ENCODE results near the gene KCNQ4. TPM values are rescaled to one million over a fixed set of nuclear protein-coding genes. Genes with fewer than 3 reads are reported as not detected.
A peak's percentile ranks its signal among the peaks of the same experiment; 100 is the strongest.

Gene KCNQ4
- total RNA-seq, 1 donor from 2014 or later, result 1.5 TPM

DNA sequence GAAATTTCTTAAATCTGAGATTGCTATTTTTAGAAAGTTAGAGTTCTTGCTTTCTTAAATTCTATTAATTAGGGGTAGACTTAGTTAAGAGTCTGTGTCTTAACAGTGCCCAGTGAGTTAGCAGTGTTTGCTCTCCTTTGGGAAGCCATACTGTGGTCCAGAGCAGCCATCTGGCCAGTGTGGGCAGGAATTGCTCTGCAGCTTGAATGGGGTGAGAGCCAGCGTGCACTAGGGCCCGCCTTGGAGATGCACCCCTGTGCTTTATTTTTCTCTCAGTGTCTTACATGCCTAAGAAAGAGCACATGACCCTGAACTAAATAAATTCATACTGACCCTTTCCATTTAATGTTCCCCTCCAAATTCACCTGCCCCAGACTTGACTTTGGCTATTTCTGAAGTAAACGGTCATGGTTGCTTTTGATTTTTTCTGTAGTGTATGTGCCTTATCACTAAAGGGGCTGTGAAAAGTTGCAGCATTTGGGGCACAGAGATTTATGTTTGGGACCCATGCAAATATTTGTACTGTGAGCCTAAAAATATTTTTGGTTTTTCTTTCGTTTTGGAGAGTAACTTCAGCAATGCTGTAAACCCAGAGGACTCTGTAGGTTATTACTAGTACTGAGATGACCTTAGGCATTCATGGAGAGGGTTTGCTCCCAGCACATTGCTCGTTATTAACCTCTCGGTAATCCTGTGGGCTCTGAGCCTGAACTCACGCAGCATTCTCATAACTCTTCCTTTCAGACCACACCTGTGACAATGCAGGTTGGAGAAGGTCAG lies 21.3 kb upstream of the KCNQ4 start:
- Mint-ChIP-seq H3K36me3 (ENCODE audit: low read depth) (peaks cover 70% of the 10 kb centered on the region), H3K27me3 (no peaks in the 10 kb centered on the region), H3K4me1 (peaks cover 47% of the 10 kb centered on the region), H3K4me3 (peak overlapping the region; percentile 39), H3K27ac (peak overlapping the region; percentile 37), H3K9me3 (no peaks in the 10 kb centered on the region)
- intact Hi-C loops (cut with micrococcal nuclease), result no loop called here
- DNase-seq, result no peak

DNA sequence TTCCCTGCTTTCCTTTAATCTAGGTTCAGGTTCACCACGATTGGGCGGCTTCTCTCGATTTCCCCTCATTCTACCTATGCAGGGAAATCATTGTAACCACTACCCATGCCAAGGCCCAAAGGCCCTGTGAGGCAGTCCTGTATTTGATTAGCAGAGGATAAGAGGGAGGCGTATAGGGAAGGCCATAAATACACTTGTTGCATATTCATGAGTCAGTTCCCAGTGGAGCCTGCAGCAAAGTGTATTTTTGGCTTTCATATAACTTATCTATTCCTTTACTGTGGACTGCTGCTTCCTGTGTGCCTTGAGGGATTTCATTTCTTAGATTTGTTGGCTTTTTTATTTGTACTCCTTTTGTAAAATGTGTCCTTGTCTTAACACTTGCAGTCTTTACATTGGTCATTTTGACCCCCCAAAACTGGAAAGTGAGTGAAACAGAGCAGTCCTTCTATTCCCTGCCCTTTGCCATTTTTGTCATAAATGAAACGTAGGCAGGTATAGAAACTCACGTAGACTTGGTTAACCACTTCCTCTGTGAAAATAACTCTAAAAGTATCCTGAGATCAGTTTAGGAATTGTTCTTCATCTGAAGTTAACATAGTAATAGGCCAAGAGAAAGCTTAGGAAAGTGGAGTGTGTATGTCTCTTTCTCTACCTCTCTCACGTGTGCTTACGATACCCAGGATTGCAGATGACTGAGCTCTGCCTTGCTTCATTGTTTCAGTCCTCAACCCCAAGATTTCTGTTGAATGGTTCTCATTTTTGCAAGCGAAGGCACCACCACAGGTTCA lies 19.6 kb upstream of the KCNQ4 start:
- Mint-ChIP-seq H3K4me3 (peak overlapping the region; percentile 78), H3K36me3 (ENCODE audit: low read depth) (peaks cover 74% of the 10 kb centered on the region), H3K27ac (peak overlapping the region; percentile 93), H3K27me3 (no peaks in the 10 kb centered on the region), H3K9me3 (no peaks in the 10 kb centered on the region), H3K4me1 (peaks cover 47% of the 10 kb centered on the region)
- intact Hi-C loops (cut with micrococcal nuclease), result no loop called here
- peak; percentile 66 for DNase-seq

DNA sequence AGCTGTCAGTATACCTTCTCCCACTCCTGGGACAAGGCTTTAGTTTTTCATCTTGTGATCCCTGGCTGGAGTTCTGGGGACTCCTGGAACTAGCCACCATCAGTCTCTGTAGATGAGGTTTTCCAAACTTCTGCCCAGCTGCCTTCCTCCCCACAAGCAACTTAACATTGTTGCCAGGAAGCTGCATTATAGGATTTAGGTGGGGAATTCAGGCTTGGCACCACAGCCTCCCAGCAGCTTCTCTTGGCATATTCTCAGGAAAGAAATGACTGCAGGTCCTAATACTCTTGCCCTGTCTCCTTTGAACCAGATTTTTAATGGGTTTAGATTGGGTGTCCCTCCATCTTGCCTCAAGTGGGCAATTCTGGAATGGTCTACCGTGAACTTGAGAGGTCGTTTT lies 18.6 kb upstream of the KCNQ4 start:
- intact Hi-C loops (cut with micrococcal nuclease), result no loop called here
- Mint-ChIP-seq H3K27ac (peak overlapping the region; percentile 30), H3K4me1 (peaks cover 54% of the 10 kb centered on the region), H3K36me3 (ENCODE audit: low read depth) (peaks cover 72% of the 10 kb centered on the region), H3K9me3 (no peaks in the 10 kb centered on the region), H3K4me3 (peak overlapping the region; percentile 18), H3K27me3 (no peaks in the 10 kb centered on the region)
- DNase-seq, result no peak

DNA sequence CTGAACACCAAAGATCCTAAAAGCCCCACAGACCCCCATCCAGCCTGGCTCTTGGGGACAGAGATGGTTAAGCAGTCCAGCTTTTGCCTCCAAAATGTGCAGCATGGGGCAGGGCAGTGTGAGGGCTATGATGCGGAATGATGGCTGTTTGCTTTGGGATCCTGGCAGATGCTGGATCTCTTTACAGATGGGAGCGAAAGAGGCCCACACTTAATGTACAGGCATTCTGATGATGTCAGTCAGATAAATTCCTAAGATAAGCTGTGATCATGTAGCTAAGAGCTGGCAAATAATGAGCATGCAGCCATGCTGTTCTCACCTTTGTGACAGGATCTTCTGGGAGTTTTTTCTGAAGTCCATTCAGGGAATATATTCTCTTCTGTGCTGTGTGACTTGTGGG lies 17.6 kb upstream of the KCNQ4 start:
- H3K27ac Mint-ChIP-seq, result no peak overlapping the region
- H3K36me3 Mint-ChIP-seq (ENCODE audit: low read depth), result peaks cover 74% of the 10 kb centered on the region
- peaks cover 60% of the 10 kb centered on the region for H3K4me1 Mint-ChIP-seq
- DNase-seq, result no peak
- no peaks in the 10 kb centered on the region for H3K27me3 Mint-ChIP-seq
- intact Hi-C loops (cut with micrococcal nuclease), result no loop called here
- H3K4me3 Mint-ChIP-seq, result no peak overlapping the region
- no peaks in the 10 kb centered on the region for H3K9me3 Mint-ChIP-seq

DNA sequence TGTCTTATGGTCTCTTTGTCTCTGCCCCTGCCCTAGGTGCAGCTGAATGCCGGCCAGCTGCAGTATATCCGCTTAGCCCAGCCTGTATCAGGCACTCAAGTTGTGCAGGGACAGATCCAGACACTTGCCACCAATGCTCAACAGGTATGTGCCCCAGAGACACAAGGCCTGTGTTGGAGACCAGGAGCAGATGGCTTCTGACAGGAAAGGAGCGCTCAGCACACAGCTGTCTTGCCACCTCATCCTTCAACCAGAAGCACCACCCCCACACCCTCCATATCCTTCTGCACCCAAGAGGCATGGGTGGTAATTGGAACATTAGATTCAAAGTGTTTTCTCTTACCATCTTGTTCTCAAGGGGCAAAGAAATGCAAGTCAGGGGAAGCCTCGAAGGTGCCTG lies 17.0 kb upstream of the KCNQ4 start:
- no peaks in the 10 kb centered on the region for H3K9me3 Mint-ChIP-seq
- no peaks in the 10 kb centered on the region for H3K27me3 Mint-ChIP-seq
- H3K4me3 Mint-ChIP-seq, result no peak overlapping the region
- peaks cover 74% of the 10 kb centered on the region for H3K36me3 Mint-ChIP-seq (ENCODE audit: low read depth)
- no peak for DNase-seq
- H3K4me1 Mint-ChIP-seq, result peaks cover 55% of the 10 kb centered on the region
- H3K27ac Mint-ChIP-seq, result no peak overlapping the region
- intact Hi-C loops (cut with micrococcal nuclease), result no loop called here

DNA sequence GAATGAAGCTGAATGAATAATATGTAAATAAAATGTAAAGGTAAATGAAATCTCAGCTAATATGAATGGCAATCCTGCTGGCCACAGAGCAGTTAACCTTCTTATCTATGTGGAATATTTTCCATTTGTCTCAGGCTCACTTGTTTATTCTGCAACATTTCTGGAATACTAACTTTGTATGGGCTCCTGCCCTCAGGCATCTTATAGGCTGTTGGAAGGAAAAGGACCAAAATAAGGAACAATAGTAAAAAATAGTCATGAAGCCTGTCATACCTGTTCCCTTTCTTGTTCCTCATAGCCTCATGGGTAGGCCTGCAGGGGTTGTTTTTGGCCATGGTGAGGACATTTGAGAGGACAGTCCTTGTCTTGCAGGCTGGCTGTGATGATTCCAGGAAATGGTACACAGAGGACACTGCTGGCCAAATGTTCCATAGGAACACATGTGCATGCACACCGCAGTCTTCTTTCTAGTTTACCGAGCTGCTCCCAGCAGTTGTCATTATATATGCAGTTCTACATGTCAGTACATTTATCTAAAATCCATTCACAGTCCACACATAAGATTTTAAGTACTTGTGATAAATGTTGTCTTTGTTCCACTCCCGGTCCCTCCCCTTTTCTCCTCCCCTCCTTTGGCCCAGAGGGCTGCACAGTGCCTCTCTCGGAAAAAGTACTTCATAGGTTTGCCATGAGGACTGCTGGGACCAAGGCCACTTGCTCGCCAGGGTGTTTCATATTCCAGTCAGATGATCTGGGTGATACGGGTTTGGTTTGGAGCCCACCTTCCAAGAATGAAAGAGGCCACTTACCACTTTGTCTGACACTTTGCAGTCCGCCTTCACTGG lies 15.2 kb upstream of the KCNQ4 start:
- intact Hi-C loops (cut with micrococcal nuclease), result no loop called here
- H3K27ac Mint-ChIP-seq, result peak overlapping the region; percentile 24
- H3K36me3 Mint-ChIP-seq (ENCODE audit: low read depth), result peaks cover 66% of the 10 kb centered on the region

DNA sequence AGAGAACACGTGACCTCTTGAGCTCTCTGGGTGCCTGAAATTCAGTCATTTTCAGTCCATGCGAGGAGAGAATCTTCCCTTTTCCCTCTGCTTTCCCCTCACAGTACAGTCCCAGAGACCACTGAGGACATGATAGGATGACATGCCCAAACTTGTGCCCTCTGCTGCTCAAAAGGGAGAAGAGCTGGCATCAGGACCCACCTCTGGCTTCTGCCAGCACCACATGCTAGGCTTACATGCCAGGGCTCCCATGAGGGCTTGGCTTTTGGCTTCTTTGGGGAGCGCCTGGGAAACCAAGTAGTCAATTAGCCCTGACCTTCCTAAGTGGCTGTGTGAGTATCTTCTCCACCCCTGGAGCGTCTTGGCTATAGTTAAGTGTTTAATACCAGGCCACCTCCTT lies 13.8 kb upstream of the KCNQ4 start:
- H3K4me3 Mint-ChIP-seq, result no peak overlapping the region
- peaks cover 33% of the 10 kb centered on the region for H3K4me1 Mint-ChIP-seq
- intact Hi-C loops (cut with micrococcal nuclease), result loop anchor here (5.0 kb wide), 2 partner anchors 37 to 158 kb away; no protein-coding TSS in a partner anchor
- H3K9me3 Mint-ChIP-seq, result no peaks in the 10 kb centered on the region
- DNase-seq, result no peak
- peaks cover 59% of the 10 kb centered on the region for H3K36me3 Mint-ChIP-seq (ENCODE audit: low read depth)
- no peaks in the 10 kb centered on the region for H3K27me3 Mint-ChIP-seq
- H3K27ac Mint-ChIP-seq, result peak overlapping the region; percentile 61

More for the DNA sequence above, 15.2 kb upstream of the KCNQ4 start:
- H3K27me3 Mint-ChIP-seq, result no peaks in the 10 kb centered on the region
- DNase-seq, result no peak
- peaks cover 40% of the 10 kb centered on the region for H3K4me1 Mint-ChIP-seq
- no peak overlapping the region for H3K4me3 Mint-ChIP-seq
- H3K9me3 Mint-ChIP-seq, result no peaks in the 10 kb centered on the region

DNA sequence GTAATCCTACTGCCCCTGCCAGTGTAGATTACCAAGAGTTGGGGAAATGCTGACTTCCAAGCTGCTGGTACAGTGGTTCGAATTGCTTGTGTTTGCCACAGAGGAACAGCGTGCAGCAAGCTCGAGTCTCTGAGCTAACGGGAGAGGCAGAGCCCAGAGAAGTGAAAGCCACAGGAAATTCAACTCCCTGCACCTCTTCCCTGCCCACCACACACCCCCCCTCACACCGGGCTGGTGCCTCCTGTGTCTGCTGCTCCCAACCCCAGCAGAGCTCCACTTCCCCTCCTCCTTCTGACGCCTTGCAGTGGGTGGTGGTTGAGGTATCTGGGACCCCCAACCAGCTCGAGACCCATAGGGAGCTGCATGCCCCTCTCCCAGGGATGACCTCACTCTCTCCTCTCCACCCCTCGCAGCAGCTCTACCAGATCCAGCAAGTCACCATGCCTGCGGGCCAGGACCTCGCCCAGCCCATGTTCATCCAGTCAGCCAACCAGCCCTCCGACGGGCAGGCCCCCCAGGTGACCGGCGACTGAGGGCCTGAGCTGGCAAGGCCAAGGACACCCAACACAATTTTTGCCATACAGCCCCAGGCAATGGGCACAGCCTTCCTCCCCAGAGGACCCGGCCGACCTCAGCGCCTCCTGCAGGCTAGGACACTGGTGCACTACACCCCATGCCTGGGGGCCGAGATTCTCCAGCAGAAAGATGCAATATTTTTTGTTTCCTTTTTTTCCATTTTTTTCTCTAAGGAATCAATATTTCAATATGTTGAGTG lies 13.1 kb upstream of the KCNQ4 start:
- peak overlapping the region; percentile 61 for H3K27ac Mint-ChIP-seq
- intact Hi-C loops (cut with micrococcal nuclease), result loop anchor here (5.0 kb wide), 2 partner anchors 37 to 158 kb away; no protein-coding TSS in a partner anchor
- H3K36me3 Mint-ChIP-seq (ENCODE audit: low read depth), result peaks cover 60% of the 10 kb centered on the region
- DNase-seq, result no peak
- peaks cover 29% of the 10 kb centered on the region for H3K4me1 Mint-ChIP-seq
- no peaks in the 10 kb centered on the region for H3K27me3 Mint-ChIP-seq
- no peak overlapping the region for H3K4me3 Mint-ChIP-seq
- H3K9me3 Mint-ChIP-seq, result no peaks in the 10 kb centered on the region

DNA sequence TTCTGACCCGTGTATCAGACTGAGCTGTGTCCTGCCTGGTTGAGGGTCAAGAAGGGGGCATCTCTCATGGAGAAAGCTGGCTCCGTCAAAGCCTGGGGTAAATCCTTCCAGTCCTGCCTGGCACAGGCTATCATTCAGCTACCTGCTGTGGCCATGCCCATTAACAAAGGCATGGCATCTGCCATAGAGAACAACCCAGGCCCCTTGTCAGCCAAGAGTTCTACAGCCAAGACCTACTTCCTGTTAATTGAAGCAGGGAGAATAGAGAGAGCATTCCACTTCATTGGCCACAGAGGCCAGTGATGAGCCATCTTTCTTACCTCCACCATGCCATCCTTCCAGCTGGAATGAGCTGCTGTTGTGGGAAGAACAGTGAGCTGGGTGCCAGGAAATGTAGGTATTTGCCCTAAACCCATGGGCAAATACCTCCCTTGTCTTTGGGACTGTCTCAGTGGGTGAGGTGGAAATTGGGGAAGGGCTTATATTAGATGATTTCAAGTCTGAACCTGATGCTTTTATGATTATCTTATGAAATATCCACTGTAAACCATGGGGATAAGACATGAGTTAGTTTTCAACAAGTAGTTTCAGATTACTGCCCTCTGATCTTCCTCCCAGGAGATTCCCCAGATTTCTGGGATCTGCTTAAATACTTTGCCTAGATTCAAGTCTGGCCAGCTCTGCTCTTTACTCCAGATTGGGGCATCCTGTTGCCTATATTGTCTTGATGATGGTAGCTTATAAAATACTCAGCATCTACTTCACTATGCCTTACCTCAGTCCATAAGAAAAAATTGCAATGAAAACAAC lies 11.2 kb upstream of the KCNQ4 start:
- Mint-ChIP-seq H3K36me3 (ENCODE audit: low read depth) (peaks cover 57% of the 10 kb centered on the region), H3K27ac (no peak overlapping the region), H3K4me3 (no peak overlapping the region), H3K9me3 (no peaks in the 10 kb centered on the region), H3K27me3 (no peaks in the 10 kb centered on the region), H3K4me1 (peaks cover 19% of the 10 kb centered on the region)
- intact Hi-C loops (cut with micrococcal nuclease), result loop anchor here (5.0 kb wide), 2 partner anchors 35 to 160 kb away; no protein-coding TSS in a partner anchor
- no peak for DNase-seq

DNA sequence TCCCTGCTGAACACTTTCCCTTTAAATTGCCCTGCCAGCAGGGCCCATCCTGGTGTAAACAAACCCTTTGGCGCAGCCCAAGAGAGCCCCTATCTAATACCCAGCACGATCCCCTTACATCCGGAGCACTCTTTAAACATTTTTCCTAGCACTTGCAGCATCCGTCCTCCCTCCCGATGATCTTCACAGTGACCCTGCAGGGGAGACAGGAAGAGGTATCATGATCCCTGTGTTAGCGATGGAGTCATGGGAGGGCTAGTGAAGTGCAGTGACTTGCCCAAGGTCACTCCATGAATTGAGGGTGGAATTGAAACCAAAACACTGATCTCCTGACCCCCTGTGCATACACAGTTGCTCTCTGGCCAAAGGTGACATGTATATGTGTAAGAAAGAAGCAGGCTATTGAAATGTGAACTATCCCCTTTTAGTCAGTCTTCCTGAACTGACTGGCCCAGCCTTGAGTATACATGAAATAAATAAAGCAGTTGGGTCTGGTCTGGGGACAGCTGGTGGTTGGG lies 9.8 kb upstream of the KCNQ4 start:
- peaks cover 23% of the 10 kb centered on the region for H3K4me1 Mint-ChIP-seq
- H3K36me3 Mint-ChIP-seq (ENCODE audit: low read depth), result peaks cover 52% of the 10 kb centered on the region
- no peak overlapping the region for H3K27ac Mint-ChIP-seq

DNA sequence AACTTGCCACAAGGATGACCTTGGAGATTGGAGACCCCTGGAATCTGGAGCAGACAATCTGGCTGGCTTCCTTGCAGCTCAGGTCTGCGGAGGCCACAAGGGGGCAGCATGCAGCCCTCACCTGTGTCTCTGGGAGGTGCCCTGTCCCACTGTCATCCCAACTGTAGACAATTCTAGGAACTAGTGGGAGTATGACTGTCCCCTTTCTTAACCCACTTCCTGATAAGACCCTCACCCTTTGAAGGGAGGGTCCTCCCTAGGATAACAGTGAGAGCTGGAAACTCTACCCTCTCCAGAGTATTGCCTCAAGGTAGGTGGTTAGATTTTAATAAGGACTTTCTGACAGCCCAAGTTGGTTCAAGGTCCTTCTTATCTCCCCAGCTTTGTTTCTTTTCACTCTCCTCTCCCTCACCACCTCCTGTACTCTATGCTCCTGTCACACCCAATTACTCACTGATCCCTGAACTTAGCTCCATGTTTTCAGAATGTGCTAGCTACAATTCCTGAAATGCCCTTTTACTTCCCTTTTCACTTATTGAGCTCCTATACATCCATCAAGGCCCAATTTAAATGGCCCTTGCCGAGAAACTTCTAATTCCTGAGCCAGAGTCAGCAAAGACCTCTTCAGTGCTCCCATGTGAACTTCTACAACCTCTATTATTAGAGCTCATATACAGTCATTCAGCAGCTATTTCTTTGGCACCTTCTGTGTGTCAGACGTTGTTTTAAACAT lies 9.2 kb upstream of the KCNQ4 start:
- Mint-ChIP-seq H3K27ac (peak overlapping the region; percentile 38), H3K4me1 (peaks cover 19% of the 10 kb centered on the region), H3K27me3 (no peaks in the 10 kb centered on the region), H3K36me3 (ENCODE audit: low read depth) (peaks cover 47% of the 10 kb centered on the region), H3K4me3 (no peak overlapping the region), H3K9me3 (no peaks in the 10 kb centered on the region)
- intact Hi-C loops (cut with micrococcal nuclease), result loop anchor here (1.0 to 5.0 kb wide), 4 partner anchors 33 to 175 kb away; no protein-coding TSS in a partner anchor
- DNase-seq, result peak; percentile 89

More for the DNA sequence above, 9.8 kb upstream of the KCNQ4 start:
- Mint-ChIP-seq H3K4me3 (no peak overlapping the region), H3K9me3 (no peaks in the 10 kb centered on the region), H3K27me3 (no peaks in the 10 kb centered on the region)
- intact Hi-C loops (cut with micrococcal nuclease), result loop anchor here (1.0 to 5.0 kb wide), 4 partner anchors 33 to 175 kb away; no protein-coding TSS in a partner anchor
- no peak for DNase-seq

All from activated CD4-positive, alpha-beta T cell treated with anti-CD3 and anti-CD28 coated beads, Interleukin-2, amount 10 ng/mL, durations not matched to agents 24 days and 14 days (primary cell).